Measurements from ENCODE around the gene MLH3. TPM values are rescaled to one million over a fixed set of nuclear protein-coding genes. Genes with fewer than 3 reads are reported as not detected.

Gene MLH3
- total RNA-seq, 1 donor from 2014 or later = 18.2 TPM

DNA sequence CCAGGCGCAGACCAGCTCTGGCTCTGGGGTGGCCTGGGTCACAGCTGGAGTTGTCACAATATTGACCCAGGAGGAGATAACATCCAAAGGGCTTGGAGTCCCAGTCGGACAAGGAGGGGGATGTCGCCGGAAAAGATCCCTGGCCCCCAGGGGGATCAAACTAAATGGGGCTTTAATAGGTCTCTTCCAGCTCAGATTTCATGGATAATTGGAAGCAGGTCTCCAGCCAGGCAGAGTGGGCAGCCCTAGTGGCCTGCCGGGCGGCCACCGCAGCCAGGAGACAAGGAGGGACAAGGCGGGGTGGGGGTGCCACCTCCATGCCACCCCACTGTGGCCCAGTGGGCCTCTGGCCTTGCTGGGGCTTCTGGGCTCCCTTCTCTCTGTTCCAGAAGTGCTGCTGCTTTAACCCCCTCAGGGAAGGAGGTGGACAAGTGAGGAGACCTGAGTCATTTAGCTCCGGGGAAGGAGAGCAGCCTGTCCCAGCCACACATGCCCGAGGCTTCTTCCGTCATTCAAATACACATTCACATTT, 72.8 kb downstream of the MLH3 start:
- Histone ChIP-seq H3K36me3 (no peaks in the 10 kb centered on the region), H3K9me3 (replicated peaks) (no peaks in the 10 kb centered on the region), H3K4me3 (no peak overlapping the region), H3K4me1 (peaks cover 59% of the 10 kb centered on the region), H3K27me3 (ENCODE audit: low read depth) (no peaks in the 10 kb centered on the region), H3K27ac (replicated peaks) (no peak overlapping the region)
- no peak for DNase-seq
- TF ChIP-seq CTCF (IDR thresholded peaks at IDR 0.05; ENCODE audit: borderline replicate concordance) = no peak
- intact Hi-C loops (cut with micrococcal nuclease) = no loop called here

GRCh38 chr14:74977901-74978385, 73.3 kb downstream of the MLH3 start:
- H3K4me1 ChIP-seq = peaks cover 65% of the 10 kb centered on the region
- H3K9me3 ChIP-seq (replicated peaks) = no peaks in the 10 kb centered on the region
- no peak overlapping the region for H3K27ac ChIP-seq (replicated peaks)
- no peak overlapping the region for H3K4me3 ChIP-seq
- no peaks in the 10 kb centered on the region for H3K36me3 ChIP-seq
- intact Hi-C loops (cut with micrococcal nuclease) = no loop called here
- no peaks in the 10 kb centered on the region for H3K27me3 ChIP-seq (ENCODE audit: low read depth)
- no peak for DNase-seq
- no peak for TF ChIP-seq CTCF (IDR thresholded peaks at IDR 0.05; ENCODE audit: borderline replicate concordance)

DNA sequence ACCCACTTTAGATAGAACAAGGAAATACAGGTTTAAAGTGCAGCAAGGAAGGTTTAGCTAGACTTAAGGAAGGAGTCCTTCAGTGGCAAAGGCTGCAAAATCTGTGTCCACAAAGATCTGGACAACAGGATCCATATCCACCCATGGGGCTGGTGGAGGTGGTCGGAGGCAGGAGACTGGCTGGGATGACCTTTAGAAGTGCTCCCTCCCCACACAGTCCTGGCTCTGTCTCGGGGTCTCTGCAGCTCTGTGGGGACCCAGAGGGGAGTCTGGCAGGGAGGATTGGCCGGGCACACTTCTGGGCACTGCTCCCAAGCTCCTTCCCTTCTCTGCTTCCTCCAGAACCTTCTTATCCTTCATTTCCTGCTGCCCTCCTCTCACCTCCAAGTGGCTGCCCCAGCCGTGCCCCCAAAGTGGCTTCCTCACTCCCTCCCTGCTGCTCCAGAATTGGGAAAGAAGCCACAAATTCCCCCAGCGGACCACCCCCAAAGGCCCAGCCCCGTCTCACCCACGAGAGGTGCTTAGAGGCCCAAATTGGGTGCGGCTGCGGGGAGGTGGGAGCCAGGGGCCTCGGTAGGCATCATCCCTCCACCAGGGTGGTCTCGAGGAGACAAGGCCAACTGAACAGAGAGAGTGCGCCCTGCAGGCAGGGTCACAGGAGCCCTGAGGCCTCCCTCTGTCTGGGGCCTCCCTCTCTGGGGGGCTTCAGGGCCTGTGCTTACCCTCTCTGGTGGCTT, 73.9 kb downstream of the MLH3 start:
- Histone ChIP-seq H3K27ac (replicated peaks) (no peak overlapping the region), H3K4me1 (peaks cover 70% of the 10 kb centered on the region), H3K4me3 (no peak overlapping the region), H3K27me3 (ENCODE audit: low read depth) (no peaks in the 10 kb centered on the region), H3K36me3 (no peaks in the 10 kb centered on the region), H3K9me3 (replicated peaks) (no peaks in the 10 kb centered on the region)
- no peak for TF ChIP-seq CTCF (IDR thresholded peaks at IDR 0.05; ENCODE audit: borderline replicate concordance)
- DNase-seq = no peak
- intact Hi-C loops (cut with micrococcal nuclease) = no loop called here

DNA sequence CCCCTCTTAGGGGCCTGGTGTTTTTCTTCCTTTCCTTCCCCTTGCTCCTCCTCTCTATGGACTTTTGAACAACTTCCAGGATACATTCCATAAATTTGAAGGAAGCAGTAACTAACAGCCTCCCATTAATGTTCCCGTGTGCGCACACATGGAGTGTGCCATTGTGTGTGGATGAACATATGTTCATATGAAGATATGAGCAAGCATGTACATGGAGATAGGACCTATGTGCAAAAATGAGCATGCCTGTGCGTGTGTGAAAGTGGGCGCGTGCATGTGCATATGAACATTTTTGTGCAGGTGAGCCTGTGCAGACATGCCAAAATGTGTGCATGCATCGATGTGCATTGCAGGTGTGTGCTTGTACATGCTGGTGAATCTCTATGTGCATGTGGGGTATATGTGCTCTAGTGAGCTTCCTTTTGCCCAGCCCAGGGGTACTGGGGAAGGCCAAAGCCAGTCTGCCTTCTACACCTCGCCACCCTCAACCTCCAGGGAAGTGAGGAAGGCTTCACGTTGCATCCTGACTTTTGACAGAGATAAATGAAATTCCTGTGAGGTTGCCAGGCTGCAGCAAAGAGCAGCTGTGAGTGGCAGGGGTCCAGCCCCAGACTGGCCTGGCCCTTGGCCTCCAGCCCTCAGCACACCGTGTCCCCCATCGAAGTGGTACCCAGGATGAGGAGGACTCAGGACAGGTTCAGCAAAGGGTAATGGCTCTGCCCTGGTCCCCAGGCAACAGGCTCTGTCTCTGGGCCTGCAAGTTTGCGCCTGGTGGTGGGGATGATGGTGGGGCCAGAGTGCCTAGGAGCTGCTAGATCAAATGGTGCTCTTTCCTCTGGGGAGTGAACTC, 74.8 kb downstream of the MLH3 start:
- Histone ChIP-seq H3K27ac (replicated peaks) (peak overlapping the region; percentile 79), H3K9me3 (replicated peaks) (no peaks in the 10 kb centered on the region), H3K4me3 (no peak overlapping the region), H3K4me1 (peaks cover 63% of the 10 kb centered on the region), H3K36me3 (no peaks in the 10 kb centered on the region), H3K27me3 (ENCODE audit: low read depth) (no peaks in the 10 kb centered on the region)
- DNase-seq = no peak
- intact Hi-C loops (cut with micrococcal nuclease) = no loop called here
- TF ChIP-seq CTCF (IDR thresholded peaks at IDR 0.05; ENCODE audit: borderline replicate concordance) = no peak

- no peaks in the 10 kb centered on the region for H3K27me3 ChIP-seq (ENCODE audit: low read depth)
- intact Hi-C loops (cut with micrococcal nuclease) = no loop called here
- H3K4me1 ChIP-seq = peaks cover 50% of the 10 kb centered on the region
- H3K27ac ChIP-seq (replicated peaks) = peak overlapping the region; percentile 79
- no peak for TF ChIP-seq CTCF (IDR thresholded peaks at IDR 0.05; ENCODE audit: borderline replicate concordance)
- H3K9me3 ChIP-seq (replicated peaks) = no peaks in the 10 kb centered on the region
- peak; percentile 92 for DNase-seq
- no peak overlapping the region for H3K4me3 ChIP-seq
- no peaks in the 10 kb centered on the region for H3K36me3 ChIP-seq
Observed at GRCh38 chr14:74975059-74975810, 76.0 kb downstream of the MLH3 start.
